Smooth muscle cell (in vitro differentiated cells): Measurements from ENCODE around the gene C1orf167. TPM values are rescaled to one million over a fixed set of nuclear protein-coding genes. Genes with fewer than 3 reads are reported as not detected.

Source experiments
- DNase-seq: peaks from one replicate; lab custom pipeline; 2025; ENCODE audit not compliant: unreplicated experiment; lab: John Stamatoyannopoulos, UW
- H2AFZ ChIP-seq: fragments of 200-600 bp; sonication (generic); 2 replicates; pipeline ENCODE4 v1.6.0; 2016; ENCODE audit warnings: antibody characterized with exemption, low read depth, mild to moderate bottlenecking
- H3F3A ChIP-seq: fragments of 200-600 bp; sonication (generic); 2 replicates; pipeline ENCODE4 v1.6.0; 2017; ENCODE audit warnings: antibody characterized with exemption, low read depth
- H3K27ac ChIP-seq: fragments of 200-600 bp; sonication (generic); 2 replicates; pipeline ENCODE4 v1.5.1; 2016; ENCODE audit warnings: low read depth, mild to moderate bottlenecking
- H3K27me3 ChIP-seq: fragments of 200-600 bp; sonication (generic); 2 replicates; pipeline ENCODE4 v1.6.1; 2016; ENCODE audit warnings: low read depth, mild to moderate bottlenecking
- H3K36me3 ChIP-seq: fragments of 200-600 bp; sonication (generic); 2 replicates; pipeline ENCODE4 v1.5.1; 2016; ENCODE audit warnings: low read depth
- H3K4me1 ChIP-seq: fragments of 200-600 bp; sonication (generic); 2 replicates; pipeline ENCODE4 v1.5.1; 2016; ENCODE audit warnings: low read depth
- H3K4me2 ChIP-seq: fragments of 200-600 bp; sonication (generic); 2 replicates; pipeline ENCODE4 v1.6.0; 2016; ENCODE audit warnings: mild to moderate bottlenecking
- H3K4me3 ChIP-seq: fragments of 200-600 bp; sonication (generic); 2 replicates; pipeline ENCODE4 v1.5.1; 2016; ENCODE audit warnings: mild to moderate bottlenecking
- H3K79me2 ChIP-seq: fragments of 200-600 bp; sonication (generic); 2 replicates; pipeline ENCODE4 v1.6.0; 2016; ENCODE audit warnings: low read depth, mild to moderate bottlenecking
- H3K9ac ChIP-seq: fragments of 200-600 bp; sonication (generic); 2 replicates; pipeline ENCODE4 v1.6.0; 2016; ENCODE audit warnings: low read depth
- H3K9me3 ChIP-seq: fragments of 200-600 bp; sonication (generic); replicated peaks from 2 replicates; pipeline ENCODE4 v1.5.1; 2016; ENCODE audit warnings: low read depth
- H4K20me1 ChIP-seq: fragments of 200-600 bp; sonication (generic); 2 replicates; pipeline ENCODE4 v1.6.0; 2016; ENCODE audit warnings: low read depth
- WGBS: methylation state at CpG from one replicate; pipeline ENCODE4 v1.1.7; 2016; ENCODE audit warnings: low lambda C conversion rate; 5-methylcytosine and 5-hydroxymethylcytosine counted together
- polyA plus RNA-seq: library from polyadenylated mRNA; unstranded; fragments of >200 nt; fragmentation: Nextera tagmentation; extraction: Ambion mirVana; gene quantifications from 2 replicates; pipeline ENCODE4 v1.2.1, GENCODE V29; 2016
- total RNA-seq: library from RNA; depleted of rRNA; stranded (reverse); fragments of >200 nt; gene quantifications from 2 replicates; pipeline ENCODE4 v1.2.3, GENCODE V29; 2014
- TF ChIP-seq, protein P1 (sequence below): fragments of 200-600 bp; sonication (generic); IDR thresholded peaks from 2 replicates; pipeline ENCODE4 v1.5.1; 2017; ENCODE audit warnings: borderline replicate concordance, mild to moderate bottlenecking, antibody characterized with exemption; ENCODE audit not compliant: insufficient read depth, poor library complexity, severe bottlenecking

C1orf167 gene
- total and polyA plus RNA-seq, 2 experiments from 2014 or later: 0.70 TPM; not detected in 1

DNA sequence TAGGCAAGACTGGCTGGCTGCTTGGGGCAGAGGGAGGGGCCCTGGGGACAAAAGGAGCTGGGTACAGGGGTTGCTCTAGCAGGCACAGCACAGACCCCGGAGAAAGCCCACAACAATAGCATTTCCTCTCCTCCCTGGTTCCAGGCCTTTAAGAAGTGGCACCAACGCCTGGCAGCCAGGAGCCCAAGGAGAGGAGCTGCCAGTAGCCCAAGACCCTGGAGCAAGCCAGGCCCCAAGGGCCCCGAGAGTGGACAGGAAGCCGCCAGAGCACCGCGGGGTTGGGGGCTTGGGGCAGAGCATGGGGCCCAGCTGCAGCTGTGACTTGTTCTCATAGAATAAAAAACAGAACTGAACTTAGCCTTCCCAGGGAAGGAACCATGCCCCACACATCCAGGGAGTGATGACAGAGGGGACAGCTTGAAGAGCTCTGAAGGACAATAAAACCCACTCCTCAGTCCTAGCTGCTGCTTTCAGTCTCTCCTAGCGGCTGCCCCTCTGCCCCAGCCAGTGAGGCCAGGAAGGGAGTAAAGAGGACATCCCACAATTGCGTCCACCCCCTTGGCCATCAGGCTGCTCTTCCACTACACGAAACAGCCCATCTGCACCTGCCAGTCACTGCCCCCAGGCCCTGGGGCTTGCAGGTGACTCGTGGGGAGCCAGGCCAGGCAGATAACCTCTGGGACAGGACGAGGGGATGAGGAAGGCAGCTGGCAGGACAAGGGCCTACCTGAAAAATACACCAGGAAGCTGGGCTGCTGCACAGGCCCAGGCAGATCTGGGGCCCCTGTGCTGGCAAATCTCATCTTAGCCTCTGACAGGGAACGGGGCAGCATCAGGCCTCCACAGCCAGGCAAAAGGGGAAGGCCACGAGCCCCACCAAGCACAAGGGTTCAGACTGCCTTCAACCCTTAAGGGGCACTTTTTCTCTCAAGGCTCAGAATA, 27.4 kb downstream of the C1orf167 start:
- WGBS: 86% methylated on average over 13 of the region's 13 CpGs
- no peaks in the 10 kb centered on the region for H3K36me3 ChIP-seq
- H4K20me1 ChIP-seq: no peaks in the 10 kb centered on the region
- no peaks in the 10 kb centered on the region for H3K79me2 ChIP-seq
- no peak overlapping the region for H3K9ac ChIP-seq
- no peak for DNase-seq
- H3K4me1 ChIP-seq: peaks cover 13% of the 10 kb centered on the region
- no peaks in the 10 kb centered on the region for H3K27me3 ChIP-seq
- H3K27ac ChIP-seq: peak overlapping the region; percentile 71
- H3F3A ChIP-seq: no peaks in the 10 kb centered on the region
- no peaks in the 10 kb centered on the region for H3K9me3 ChIP-seq
- H2AFZ ChIP-seq: no peak overlapping the region
- H3K4me2 ChIP-seq: no peak overlapping the region
- no peak overlapping the region for H3K4me3 ChIP-seq
- TF ChIP-seq, protein P1, sequence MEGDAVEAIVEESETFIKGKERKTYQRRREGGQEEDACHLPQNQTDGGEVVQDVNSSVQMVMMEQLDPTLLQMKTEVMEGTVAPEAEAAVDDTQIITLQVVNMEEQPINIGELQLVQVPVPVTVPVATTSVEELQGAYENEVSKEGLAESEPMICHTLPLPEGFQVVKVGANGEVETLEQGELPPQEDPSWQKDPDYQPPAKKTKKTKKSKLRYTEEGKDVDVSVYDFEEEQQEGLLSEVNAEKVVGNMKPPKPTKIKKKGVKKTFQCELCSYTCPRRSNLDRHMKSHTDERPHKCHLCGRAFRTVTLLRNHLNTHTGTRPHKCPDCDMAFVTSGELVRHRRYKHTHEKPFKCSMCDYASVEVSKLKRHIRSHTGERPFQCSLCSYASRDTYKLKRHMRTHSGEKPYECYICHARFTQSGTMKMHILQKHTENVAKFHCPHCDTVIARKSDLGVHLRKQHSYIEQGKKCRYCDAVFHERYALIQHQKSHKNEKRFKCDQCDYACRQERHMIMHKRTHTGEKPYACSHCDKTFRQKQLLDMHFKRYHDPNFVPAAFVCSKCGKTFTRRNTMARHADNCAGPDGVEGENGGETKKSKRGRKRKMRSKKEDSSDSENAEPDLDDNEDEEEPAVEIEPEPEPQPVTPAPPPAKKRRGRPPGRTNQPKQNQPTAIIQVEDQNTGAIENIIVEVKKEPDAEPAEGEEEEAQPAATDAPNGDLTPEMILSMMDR: no peak

GRCh38 chr1:11790101-11790879, 28.3 kb downstream of the C1orf167 start:
- no peaks in the 10 kb centered on the region for H3K9me3 ChIP-seq
- TF ChIP-seq, protein P1: no peak
- H3K27me3 ChIP-seq: no peaks in the 10 kb centered on the region
- H4K20me1 ChIP-seq: no peaks in the 10 kb centered on the region
- no peak overlapping the region for H3K4me2 ChIP-seq
- H3K27ac ChIP-seq: peak overlapping the region; percentile 71
- 90% methylated on average over 20 of the region's 20 CpGs for WGBS
- no peak overlapping the region for H3K4me3 ChIP-seq
- no peak for DNase-seq
- no peaks in the 10 kb centered on the region for H3K79me2 ChIP-seq
- H2AFZ ChIP-seq: no peak overlapping the region
- peaks cover 10% of the 10 kb centered on the region for H3K4me1 ChIP-seq
- no peaks in the 10 kb centered on the region for H3F3A ChIP-seq
- H3K36me3 ChIP-seq: no peaks in the 10 kb centered on the region
- H3K9ac ChIP-seq: no peak overlapping the region

GRCh38 chr1:11790880-11791715, 29.1 kb downstream of the C1orf167 start:
- no peaks in the 10 kb centered on the region for H3K79me2 ChIP-seq
- no peaks in the 10 kb centered on the region for H4K20me1 ChIP-seq
- peaks cover 10% of the 10 kb centered on the region for H3K4me1 ChIP-seq
- DNase-seq: peak; percentile 27
- H3K27me3 ChIP-seq: no peaks in the 10 kb centered on the region
- peak overlapping the region; percentile 43 for H3K9ac ChIP-seq
- no peak overlapping the region for H3K4me3 ChIP-seq
- H3K27ac ChIP-seq: peak overlapping the region; percentile 71
- peak overlapping the region; percentile 48 for H3K4me2 ChIP-seq
- H3K9me3 ChIP-seq: no peaks in the 10 kb centered on the region
- no peaks in the 10 kb centered on the region for H3K36me3 ChIP-seq
- no peaks in the 10 kb centered on the region for H3F3A ChIP-seq
- 62% methylated on average over 19 of the region's 19 CpGs for WGBS
- H2AFZ ChIP-seq: no peak overlapping the region
- TF ChIP-seq, protein P1: no peak
